Measurements from ENCODE around the gene FAM98C.
"Not testable (repeated sequence)": the region's sequence is repeated elsewhere in the genome, so short reads cannot be mapped to it uniquely, and the experiment has no call there.

Gene FAM98C

GRCh38 chr19:38400361-38400760, 2.5 kb upstream of the FAM98C start:
- DNase-seq = no peak

GRCh38 chr19:38401148-38401547, 1.7 kb upstream of the FAM98C start:
- no peak for DNase-seq

DNA sequence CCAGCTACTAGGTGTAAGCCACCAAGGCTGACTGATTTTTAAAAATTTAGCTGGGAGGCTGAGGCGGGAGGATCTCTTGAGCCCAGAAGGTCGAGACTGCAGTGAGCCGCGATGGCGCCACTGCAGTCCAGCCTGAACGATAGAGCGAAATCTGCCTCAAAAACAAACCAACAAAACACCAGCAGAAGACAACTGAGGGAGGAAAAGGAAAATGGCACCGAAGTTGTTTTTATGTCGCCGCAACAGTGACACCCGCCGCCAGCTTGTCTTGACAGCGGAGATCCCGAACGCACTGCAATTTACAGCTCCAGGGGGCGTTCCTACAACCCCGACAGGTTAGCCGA, 298 bp upstream of the FAM98C start:
- no peak for DNase-seq

DNA sequence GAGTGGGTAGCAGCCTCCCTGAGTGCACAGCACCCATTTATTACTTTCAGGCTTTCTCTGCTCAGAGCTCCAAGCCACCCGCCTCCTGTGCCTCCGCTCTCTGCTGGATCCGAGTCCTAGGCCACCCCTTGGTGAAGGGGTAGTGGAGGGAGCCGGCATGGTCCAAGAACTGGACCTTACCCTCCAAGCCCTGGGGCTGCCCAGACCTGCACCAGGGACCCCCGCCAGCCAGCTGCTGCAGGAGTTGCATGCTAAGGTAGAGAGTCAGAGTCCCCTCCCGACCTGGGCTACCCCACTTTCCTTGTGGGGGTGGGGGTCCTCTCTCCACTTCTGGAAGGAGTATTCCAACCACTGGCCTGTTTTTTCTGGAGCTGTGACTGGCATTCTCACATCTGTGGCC, 2.0 kb downstream of the FAM98C start:
- no peak for DNase-seq

DNA sequence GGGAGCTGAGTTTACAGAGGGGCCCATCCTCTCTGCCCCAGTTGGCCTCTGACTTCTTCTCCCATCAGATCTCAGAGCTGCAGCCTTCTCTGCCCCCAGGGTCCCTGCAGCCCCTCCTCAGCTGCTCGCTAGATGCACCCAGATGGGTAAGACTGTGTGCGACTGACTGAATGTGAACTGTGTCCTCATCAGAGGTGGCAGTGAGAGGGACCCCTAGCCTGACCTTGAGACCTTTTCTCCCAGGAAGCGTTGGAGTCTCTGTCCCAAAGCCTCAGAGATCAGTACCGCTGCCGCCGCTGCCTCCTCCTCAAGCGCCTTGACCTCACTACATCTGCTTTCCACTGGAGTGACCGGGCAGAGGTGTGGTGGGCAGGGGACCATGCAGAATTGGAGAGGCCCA, 2.4 kb downstream of the FAM98C start:
- DNase-seq = no peak

DNA sequence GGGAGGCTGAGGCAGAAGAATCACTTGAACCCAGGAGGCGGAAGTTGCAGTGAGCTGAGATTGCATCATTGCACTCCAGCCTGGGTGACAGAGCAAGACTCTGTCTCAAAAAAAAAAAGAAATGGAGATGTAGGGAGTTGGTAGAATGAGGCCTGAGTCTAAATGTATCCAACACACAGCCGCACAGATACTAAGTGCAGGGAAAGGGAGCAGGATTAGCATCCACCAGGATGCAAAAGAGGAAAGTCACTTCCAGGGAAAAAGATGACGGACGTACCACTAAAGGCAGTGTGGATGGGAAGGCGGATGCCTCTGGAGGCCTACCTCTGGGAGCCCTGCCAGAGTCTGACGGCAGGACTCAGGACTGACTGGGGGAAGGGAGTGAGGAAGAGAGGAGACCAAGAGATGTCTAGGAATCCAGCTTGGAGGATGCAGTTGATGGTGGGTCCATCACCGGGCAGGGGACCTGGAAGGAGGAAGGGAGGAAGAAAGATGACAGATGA, 6.8 kb downstream of the FAM98C start:
- DNase-seq = no peak

DNA sequence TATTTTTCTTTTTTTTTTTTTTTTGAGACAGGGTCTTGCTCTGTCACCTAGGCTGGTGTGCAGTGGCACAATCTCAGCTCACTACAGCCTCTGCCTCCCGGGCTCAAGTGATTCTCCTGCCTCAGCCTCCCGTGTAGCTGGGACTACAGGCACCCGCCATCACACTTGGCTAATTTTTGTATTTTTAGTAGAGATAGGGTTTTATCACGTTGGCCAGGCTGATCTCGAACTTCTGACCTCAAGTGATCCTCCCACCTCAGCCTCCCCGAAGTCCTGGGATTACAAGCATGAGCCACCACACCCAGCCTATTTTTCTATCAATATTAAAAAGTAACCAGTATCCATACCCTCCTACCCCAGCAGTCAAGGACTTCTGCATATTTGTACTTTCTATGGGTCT, 7.5 kb downstream of the FAM98C start:
- DNase-seq = not testable (repeated sequence)

GRCh38 chr19:38411041-38411712, 8.3 kb downstream of the FAM98C start:
- DNase-seq = no peak

DNA sequence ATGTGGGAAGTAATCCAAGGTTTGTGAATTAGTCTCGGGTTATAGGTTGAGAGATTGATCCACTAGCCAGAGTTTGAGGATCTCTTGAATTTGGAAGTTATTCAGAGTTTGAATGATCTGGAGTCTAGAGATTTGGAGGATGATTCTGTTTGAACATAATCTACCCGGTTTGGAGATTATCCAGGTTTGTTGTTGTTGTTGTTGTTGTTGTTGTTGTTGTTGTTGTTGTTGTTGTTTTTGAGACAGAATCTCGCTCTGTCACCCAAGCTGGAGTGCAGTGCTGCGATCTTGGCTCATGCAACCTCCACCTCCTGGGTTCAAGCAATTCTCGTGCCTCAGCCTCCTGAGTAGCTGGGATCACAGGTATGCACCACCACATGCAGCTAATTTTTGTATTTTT, 9.0 kb downstream of the FAM98C start:
- not testable (repeated sequence) for DNase-seq

- no peak for DNase-seq
Observed at GRCh38 chr19:38412491-38412890, 9.6 kb downstream of the FAM98C start.

- DNase-seq = no peak
Observed at GRCh38 chr19:38412961-38413360, 10.1 kb downstream of the FAM98C start.

DNA sequence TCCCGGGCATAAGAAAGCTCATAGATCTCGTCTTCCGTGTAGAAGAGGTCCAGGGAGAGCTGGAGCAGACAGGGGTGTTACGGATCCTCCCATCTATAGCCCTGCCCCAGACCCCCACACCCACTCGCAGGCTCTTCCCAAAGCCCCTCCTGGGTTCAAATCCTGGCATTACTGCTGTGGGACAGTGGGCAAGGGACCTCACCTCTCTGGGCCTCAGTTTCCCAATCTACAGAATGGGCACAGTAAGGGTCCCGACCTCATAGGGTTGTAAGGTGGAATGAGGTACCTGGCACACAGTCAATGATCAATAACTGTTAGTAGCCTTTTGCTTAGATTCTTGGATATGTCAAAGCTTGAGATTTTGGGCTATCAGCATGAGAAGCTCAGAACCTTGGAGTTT, 10.5 kb downstream of the FAM98C start:
- DNase-seq = no peak

GRCh38 chr19:38417146-38417543, 14.3 kb downstream of the FAM98C start:
- DNase-seq = no peak

DNA sequence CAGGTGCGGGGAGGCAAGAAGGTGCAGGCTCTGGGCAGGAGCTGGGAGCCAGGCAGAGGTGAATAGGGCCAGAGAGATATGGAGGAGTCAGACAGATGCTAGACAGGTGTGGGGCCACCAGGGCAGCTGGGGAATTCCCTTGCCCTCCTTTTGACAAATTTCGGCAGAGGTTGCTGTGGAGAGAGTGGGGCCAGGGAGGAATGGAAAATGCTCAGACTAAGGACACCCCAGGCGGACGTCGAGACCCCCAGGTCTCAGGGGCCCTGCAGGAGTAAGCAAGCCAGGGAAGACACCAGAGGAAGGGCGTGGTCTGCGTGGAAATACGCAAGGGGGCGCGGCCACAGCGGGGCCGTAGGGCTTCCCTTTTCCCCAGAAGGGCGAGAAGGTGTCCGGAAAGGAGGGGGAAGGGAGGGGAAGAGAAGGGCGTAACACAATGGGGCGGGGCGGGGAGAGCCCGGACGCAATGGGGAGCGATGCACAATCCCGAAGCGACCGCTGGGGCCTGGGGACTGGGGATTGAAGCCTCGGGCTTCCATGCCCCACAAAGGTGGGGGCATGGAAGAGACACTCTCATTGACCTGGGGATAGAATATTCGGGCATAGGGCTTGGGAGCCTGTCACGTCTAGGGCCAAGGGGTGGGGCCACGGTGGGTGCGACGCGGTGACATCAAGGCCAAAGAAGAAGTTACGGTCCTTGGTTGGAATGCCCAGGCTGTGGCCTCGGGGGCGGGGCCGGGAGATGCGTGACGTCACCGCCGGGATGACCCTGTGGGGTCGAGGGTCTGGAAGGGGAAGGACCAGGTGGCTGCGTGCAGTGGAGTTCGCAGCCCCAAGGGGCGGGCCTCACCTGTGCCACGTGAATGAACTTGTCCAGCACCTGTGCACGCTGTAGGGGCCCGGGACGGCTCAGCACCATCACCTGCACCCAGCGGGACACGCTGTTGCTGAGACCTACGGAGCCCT, 14.9 kb downstream of the FAM98C start:
- DNase-seq = peak; percentile 79 to 85

DNA sequence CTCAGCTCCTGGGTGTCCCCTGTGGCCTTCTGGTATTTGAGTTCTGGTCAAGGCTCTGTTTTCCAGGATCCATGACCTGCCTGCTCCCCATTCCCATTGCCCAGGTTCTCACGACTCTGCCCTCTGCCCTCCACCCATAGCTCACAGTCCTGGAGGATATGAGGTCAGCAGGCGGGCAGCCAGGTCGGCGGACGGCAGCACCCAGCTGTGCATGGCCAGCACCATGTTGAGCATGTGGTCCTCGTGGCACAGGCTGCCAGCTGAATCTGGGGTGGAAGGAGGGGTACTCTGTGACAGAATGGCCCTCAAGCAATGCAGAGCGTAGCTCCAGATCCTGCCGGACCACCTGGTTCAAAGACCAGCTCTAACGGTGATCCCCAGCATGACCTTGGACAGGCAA, 18.0 kb downstream of the FAM98C start:
- no peak for DNase-seq

GRCh38 chr19:38421856-38422255, 19.0 kb downstream of the FAM98C start:
- no peak for DNase-seq

DNA sequence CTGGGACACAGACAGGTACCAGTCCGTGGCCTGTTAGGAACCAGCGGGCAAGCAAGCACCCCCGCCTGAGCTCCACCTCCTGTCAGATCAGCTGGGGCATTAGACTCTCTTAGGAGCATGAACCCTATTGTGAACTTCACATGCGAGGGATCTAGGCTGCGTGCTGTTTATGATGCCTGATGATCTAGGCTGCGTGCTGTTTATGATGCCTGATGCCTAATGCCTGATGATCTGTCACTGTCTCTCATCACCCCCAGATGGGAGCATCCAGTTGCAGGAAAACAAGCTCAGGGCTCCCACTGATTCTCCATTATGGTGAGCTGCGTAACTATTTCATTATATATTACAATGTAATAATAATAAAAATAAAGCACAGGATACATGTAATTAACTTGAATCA, 19.5 kb downstream of the FAM98C start:
- no peak for DNase-seq

DNA sequence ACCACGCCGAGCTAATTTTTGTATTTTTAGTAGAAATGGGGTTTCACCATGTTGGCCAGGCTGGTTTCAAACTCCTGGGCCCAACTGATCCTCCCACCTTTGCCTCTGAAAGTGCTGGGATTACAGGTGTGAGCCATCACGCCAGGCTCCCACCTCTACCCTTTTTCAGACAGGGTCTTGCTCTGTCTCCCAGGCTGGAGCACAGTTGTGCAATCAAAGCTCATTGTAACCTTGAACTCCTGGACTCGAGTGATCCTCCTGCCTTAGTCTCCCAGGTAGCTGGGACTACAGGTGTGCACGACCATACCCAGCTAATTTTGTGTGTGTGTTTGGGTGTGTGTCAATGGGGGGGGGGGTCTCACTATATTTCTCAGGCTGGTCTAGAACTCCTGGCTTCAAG, 21.4 kb downstream of the FAM98C start:
- DNase-seq = no peak

- DNase-seq = no peak
Observed at GRCh38 chr19:38425222-38425809, 22.4 kb downstream of the FAM98C start.

- peak; percentile 51 to 61 for DNase-seq
Observed at GRCh38 chr19:38425810-38426466, 23.0 kb downstream of the FAM98C start, which contains the start of gene RASGRP4. Gene RASGRP4 (minus strand): TSS chr19:38426219. CDS start chr19:38426091, 128 bp downstream.

GRCh38 chr19:38427035-38427677, 24.3 kb downstream of the FAM98C start:
- DNase-seq = peak; percentile 39 to 44

- DNase-seq = no peak
Observed at GRCh38 chr19:38429055-38429810, 26.3 kb downstream of the FAM98C start.

Measured in CD4-positive, alpha-beta T cell treated with Interleukin-4 for 1 hour (primary cell).